Activated CD4-positive, alpha-beta T cell treated with anti-CD3 and anti-CD28 coated beads for 4 hours (primary cell): Measurements from ENCODE around the gene PPME1.

Source experiments
- DNase-seq, 2 donors: peaks; one replicate each; pipeline ENCODE4 v3.0.0-alpha.2; 2020

Gene PPME1

GRCh38 chr11:74233683-74234082 is 62.6 kb downstream of the PPME1 start:
- no peak for DNase-seq

DNA sequence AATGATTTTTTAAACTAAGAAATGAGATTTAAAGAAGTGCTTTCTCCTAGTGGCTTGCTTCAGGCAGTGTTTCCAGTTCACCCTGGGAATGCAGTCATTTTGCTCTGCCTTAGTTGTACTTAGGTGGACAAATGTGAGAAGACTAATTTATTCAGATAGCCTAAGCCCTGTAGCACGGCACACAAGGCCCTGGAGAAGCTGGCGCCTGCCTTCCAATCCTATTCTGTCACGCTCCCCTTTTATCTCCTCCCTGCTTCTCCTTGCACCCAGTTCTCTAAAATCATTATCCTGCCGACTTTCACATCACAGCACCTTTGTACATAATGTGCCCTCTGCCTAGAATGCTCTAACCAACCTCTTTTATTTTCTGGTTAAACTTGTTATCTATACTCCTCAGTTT is 64.0 kb downstream of the PPME1 start:
- no peak for DNase-seq

DNA sequence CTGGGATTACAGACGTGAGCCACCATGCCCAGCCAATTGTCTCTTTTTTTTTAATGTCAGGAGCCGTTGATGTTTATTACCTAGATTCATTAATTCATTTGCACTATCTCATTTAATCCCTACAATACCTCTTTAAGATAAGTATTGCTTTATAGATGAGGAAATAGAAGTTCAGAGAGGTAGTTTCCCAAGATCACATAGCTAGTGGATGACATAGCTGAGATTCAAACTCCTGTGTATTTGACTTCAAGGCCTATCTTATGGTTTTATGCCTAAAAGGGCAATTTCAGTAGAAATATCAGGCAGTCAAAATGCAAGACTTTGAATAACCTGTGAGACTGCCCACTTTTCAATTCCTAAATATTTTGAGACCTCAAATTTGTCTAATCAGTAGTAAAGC is 66.5 kb downstream of the PPME1 start:
- no peak for DNase-seq

- no peak for DNase-seq
Measured at GRCh38 chr11:74238243-74238642, 67.2 kb downstream of the PPME1 start.

DNA sequence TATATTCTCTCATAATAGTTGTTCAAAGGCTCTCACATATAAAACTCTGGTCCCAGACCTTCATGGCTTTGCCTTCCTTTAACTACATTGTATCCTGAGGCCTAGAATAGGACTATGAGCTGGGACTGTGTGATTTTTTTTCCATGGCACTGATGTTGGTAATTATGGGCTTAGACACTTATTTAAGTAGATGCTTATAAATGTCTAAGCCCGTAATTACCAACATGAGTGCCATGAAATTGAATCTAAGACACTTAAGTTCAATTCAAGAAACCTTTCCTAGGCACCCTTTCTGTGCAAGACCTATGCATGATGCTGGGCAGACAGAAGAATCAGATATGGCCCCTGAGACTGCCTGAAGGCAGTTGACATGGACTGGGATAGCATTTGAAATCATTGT is 77.4 kb downstream of the PPME1 start:
- DNase-seq, result no peak

DNA sequence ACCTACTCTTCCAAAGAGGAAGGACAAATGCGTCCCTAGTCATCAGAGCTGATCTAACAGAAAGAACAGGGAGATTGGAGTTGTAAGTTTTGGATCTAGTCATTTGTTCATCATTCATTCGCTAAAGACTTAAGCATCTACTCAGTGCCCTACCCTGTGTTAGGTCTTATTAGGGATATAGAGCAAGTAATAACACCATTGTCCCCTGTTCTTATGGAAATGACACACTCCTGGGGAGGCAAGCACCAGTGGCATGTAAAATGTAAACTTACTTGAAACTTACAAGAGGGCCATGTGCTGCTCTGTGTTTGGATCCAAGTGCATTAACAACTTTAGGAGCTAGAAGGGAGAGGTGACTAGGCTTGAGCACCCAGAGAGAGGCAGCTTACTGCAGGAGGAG is 78.4 kb downstream of the PPME1 start:
- DNase-seq, result no peak

- no peak for DNase-seq
Measured at GRCh38 chr11:74253361-74253760, 82.3 kb downstream of the PPME1 start.

GRCh38 chr11:74255741-74256375 is 84.8 kb downstream of the PPME1 start:
- peak; percentile 33 to 53 for DNase-seq

DNA sequence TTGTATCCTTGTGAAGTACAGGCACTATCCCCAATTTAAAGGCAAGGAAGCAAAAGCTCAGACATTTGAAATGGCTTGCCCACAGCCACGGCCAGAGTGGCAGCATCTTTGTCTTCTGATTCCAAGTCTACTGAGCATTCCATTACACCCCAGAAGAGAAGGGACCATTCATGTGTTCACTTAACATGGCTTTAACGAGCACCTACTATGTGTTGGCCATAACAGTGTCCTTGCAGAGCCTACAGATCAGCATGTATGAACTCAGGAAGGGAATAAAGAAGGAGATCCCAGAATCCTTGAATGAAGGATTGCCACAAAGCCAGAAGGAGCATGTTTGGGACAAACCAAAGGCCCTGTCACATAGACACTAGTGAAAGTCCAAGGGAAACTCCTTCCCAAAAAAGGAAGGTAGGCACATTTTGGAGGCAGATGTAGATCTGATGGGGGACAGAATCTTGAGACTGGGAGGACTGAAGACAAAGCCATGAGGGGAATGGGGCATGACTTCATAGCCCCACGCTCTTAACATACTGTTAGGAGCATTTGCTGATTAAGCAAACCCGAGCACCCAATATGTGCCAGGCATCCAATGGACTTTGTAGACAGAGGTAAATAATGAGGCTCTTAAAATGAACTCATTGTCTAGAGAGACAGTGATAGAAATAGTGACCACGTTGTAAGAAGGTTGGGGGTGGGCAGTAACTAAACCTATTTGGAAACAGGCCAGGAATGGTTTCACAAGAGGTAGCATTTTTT is 85.5 kb downstream of the PPME1 start:
- DNase-seq, result no peak

DNA sequence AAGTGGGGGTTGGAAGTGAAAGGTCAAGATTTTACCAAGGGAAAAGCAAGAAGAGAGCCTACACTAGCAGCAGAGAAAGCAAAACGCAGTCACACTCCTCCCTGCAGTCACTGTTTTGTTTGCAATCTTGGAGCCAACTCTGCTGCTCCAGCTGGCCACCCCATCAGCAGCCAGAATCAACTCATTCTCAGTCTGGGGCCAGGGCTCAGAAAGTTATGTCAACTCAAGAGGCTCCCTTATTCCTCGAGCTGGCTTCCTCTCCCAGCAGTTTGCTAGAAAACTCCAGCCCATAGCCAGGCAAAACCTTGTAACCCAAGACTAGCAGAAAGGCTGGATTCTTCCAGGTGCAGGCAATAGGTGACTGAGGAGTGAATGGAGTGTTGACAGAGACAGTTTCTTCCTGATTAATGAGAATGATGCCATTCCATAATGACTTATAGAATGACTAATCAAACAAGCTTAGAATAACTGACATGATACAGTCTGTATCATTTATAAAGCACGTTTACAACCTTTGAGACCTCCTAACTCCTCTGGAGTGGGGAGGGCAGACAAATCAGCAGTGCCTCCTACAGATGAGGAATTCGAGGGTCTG is 87.0 kb downstream of the PPME1 start:
- no peak for DNase-seq

DNA sequence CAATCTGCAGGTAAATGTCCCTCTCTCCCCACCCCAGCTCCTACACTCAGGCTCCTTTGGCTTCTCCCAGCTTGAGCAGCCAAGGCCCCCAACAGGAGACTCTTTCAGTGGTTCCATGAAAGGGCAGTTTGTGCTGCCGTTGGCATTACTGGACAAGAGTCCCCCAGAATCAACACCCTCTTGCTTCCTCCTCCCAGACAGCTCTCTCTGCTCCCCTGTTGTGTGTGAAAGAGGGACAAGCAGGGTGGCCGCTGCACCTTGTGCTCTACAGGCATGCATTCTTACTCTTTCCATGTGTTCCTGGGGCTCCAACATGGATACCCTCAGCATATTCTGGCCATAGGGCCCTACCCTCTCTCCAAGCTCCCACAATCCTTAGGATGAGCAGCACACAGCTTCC is 91.6 kb downstream of the PPME1 start:
- DNase-seq, result no peak

- DNase-seq, result no peak
Measured at GRCh38 chr11:74265256-74265655, 94.2 kb downstream of the PPME1 start.

GRCh38 chr11:74267014-74267413 is 95.9 kb downstream of the PPME1 start:
- no peak for DNase-seq

DNA sequence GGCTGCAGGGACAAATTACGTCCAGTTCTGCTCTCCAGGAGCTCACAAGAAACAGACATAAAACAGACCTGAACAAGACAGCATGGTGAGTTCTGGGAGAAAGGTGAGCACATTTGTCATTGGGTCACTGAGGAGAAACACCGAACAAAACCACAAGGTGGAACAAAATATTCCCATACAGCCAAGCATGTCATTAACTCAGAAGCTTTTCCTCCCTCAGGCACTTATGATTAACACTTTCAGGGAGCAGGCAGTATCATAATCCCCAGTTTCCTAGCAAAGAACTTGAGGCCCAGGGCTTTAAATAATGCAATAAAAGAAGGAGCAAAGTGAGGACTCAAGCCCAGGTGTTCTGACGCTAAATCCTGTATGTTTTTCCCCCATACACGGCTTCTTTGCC is 97.4 kb downstream of the PPME1 start:
- DNase-seq, result no peak

DNA sequence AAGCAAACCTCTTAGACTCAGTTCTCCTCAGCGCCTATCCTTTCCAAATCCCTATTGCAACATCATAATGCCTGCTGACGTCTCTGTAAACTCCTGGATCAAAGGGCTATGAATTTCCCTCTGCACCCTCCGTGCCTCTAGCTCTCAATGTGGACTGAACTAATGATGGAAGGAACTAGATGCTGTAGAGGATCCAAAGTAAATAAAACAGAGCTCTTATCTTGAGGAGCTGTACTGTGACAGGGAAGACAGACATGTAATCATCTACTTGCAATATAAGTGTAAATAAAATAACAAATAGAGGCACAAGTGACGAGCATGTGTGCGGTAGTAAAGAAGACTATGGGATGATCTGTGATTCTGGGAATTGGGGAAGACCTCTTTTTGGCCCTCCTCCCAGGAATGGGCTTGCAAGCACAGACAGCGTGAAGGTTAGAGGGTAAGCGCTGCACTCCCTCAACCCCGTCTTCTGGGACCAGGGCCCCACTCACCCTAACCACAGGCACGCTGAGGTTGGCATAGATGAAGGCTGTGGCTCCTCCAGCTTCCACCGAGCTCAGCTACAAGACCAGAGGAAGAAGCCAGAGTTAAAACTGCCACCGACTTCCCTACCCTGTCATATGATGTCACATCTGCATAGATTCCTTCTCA is 98.2 kb downstream of the PPME1 start:
- DNase-seq, result no peak

- DNase-seq, result no peak
Measured at GRCh38 chr11:74272276-74272675, 101.2 kb downstream of the PPME1 start.

DNA sequence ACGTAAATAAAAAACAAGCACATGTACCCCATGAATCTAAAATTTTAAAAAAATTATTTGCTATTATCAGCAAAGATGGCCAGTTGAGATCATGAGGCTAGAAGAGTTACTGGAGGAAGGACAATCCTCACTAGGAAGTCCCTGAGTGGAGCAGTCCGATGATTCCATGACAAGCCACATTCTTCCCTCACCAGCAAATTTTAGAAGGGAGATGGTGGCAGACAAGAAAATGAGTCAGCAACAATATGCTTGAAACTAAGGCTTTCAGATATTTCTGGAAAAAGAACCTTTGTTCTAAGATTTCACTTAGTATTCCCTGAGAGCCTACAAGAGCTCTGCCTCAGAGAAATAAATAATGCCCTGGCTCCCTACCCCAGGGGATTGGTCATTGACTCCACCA is 105.5 kb downstream of the PPME1 start:
- DNase-seq, result no peak

DNA sequence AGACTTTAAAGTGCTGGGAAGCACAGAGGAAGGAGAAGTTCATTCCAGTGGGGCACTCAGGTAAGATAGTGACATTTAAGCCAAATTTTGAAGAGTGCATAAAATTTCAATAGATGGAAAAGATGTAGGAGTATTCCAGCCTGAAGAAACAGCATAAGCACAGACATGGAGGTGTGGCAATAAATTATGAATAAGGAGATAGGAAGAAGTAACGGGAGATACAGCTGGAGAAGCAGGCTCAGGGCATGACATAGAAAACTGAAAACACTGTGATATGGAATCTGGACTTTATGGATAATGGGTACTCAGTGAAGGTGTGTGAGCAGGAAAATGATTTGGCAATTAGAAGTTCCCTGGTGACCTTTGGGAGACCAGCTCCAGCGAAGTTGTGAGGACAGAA is 107.0 kb downstream of the PPME1 start:
- DNase-seq, result no peak

GRCh38 chr11:74278721-74279161 is 107.7 kb downstream of the PPME1 start:
- DNase-seq, result no peak

GRCh38 chr11:74279256-74279655 is 108.2 kb downstream of the PPME1 start:
- no peak for DNase-seq

DNA sequence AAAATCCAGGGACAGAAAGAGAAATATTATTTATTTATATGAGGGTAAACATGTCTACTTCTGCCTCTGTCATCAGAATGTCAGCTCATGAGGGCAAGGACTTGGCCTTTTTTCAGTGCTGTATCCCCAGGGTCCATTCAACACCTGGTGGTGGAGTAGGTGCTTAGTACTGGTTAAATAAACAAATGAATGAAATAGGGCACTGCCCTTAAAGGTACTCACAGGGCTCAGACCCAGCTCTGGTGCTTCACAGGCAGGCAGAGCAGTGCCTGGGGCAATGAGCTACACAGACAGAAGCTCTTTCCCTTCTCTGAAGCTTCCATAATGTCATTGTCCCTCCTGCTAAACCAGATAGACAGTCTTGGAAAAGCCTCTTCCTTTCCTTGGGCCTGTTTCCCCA is 109.4 kb downstream of the PPME1 start:
- no peak for DNase-seq

DNA sequence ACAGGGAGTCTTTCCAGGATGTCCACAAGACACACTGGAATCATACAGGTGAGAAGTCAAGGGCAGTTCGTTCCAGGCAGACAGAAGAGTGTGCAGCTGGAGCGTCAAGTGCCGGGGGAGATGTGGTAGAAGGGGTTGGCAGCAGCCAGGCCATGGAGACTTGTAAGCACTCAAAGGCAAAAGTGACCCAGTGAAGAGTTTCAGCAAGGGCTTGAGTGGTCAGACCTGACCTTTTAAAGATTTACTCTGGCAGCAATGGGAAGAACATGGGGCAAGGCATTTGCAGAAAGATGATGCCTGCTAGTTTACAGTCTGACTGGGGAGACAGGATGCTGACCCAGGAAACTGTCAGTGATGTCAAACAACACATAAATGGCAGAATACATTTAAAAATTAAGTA is 111.3 kb downstream of the PPME1 start:
- no peak for DNase-seq

DNA sequence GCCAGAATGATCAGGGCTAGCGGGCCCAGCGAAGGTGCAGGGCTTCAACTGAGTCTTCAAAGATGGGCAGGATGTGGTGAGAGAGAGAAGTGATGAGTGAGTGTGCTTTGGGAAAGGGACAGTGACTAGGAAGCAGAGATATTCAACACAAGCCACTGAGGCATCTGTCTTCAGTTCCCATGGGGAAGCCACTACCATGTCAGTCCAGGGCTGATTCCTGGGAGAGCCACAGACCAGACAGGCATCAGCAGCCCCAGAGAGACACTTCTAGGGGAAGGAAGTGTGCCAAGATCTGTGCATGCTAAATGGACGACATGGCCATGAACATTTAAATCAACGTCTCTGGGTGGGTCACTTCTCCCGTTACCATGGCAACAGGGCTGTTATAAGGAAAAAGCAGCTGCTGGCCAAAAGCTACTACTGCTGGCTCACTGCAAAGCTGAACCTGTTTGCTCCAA is 111.9 kb downstream of the PPME1 start:
- no peak for DNase-seq
